ENCODE measurements around the gene GIPC2.

Gene GIPC2

GRCh38 chr1:78093560-78093959, 47.8 kb downstream of the GIPC2 start:
- POLR2A ChIA-PET (ENCODE audit: low non-redundant PET), result no interaction called here
- TF ChIP-seq CTCF (conservative IDR thresholded peaks at IDR 0.05; ENCODE audit: low read depth), result no peak
- no peak for DNase-seq (ENCODE audit: low spot score)
- H3K27ac ChIP-seq, result no peak overlapping the region
- CTCF ChIA-PET, result no interaction called here

- no peak overlapping the region for H3K27ac ChIP-seq
Observed at GRCh38 chr1:78094639-78095038, 48.9 kb downstream of the GIPC2 start.

DNA sequence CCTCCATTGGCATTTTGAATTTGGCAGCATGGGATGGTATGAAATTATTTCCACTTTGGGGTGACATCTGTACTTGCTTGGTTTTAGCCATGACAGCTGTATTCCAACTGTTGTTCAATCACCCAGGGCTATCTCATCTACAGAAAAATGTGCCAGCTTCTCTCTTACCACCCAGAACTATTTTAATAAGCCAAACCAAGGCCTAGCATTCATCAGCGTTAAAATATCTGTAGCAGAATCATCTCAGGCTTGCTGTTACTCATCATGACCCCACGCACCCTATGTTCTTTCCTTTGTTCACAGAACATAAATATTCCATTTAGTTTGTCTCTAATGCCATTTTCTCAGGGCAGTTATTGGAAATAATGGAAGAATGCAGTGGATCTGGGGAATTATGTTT, 49.8 kb downstream of the GIPC2 start:
- peak; percentile 65 for DNase-seq (ENCODE audit: low spot score)
- no peak for TF ChIP-seq CTCF (conservative IDR thresholded peaks at IDR 0.05; ENCODE audit: low read depth)
- no peak overlapping the region for H3K27ac ChIP-seq
- CTCF ChIA-PET, result interaction anchor here (0.5 kb wide), 1 partner anchor 294 kb away, joined by 7 read pairs; no protein-coding TSS in a partner anchor
- POLR2A ChIA-PET (ENCODE audit: low non-redundant PET), result no interaction called here

More at GRCh38 chr1:78094639-78095038, 48.9 kb downstream of the GIPC2 start:
- ChIA-PET POLR2A (ENCODE audit: low non-redundant PET) (no interaction called here), CTCF (interaction anchor here (0.6 kb wide), 1 partner anchor 32 kb away, joined by 9 read pairs; no protein-coding TSS in a partner anchor)
- no peak for DNase-seq (ENCODE audit: low spot score)
- no peak for TF ChIP-seq CTCF (conservative IDR thresholded peaks at IDR 0.05; ENCODE audit: low read depth)

DNA sequence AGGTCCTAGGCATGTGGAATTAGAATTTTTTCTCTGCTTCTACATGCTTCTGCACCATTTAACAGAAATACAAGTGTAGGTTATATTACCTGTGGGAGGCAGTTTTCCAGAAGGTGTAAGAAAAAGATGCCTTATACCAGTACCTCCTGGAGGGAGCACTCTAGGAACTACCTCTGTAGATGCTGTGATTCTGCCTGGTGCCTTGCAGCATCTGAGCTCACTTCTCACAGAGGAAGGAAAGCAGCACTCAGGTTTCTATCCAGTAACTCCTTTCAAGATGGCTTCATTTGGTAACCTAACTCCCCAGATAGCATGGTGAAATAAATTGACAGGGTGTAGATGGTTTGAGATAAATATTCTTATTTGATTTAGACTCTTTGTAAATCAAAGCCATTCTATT, 50.3 kb downstream of the GIPC2 start:
- no peak for TF ChIP-seq CTCF (conservative IDR thresholded peaks at IDR 0.05; ENCODE audit: low read depth)
- no peak for DNase-seq (ENCODE audit: low spot score)
- CTCF ChIA-PET, result no interaction called here
- POLR2A ChIA-PET (ENCODE audit: low non-redundant PET), result no interaction called here
- no peak overlapping the region for H3K27ac ChIP-seq

DNA sequence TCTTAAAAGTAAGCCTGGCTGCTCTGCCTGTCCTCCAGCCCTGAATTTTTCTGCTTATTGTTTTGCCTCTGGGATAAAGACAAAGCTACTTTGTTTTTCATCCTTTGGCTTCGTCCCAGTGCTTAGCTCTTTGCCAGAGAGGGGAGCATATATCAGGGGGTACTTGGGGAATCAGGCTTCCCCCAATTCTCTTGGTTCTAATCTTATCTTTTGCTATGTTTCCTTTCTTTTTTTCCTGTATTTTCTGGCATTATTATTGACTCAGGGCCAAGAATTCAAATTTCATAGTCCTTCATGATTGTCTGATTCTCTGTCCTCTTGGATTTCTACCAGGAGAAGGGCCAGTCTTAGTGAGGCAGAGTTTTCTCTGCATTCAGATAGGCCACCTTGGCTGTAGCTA, 51.2 kb downstream of the GIPC2 start:
- no peak for DNase-seq (ENCODE audit: low spot score)
- ChIA-PET CTCF (interaction anchor here (0.6 kb wide), 1 partner anchor 18 kb away, joined by 3 read pairs; no protein-coding TSS in a partner anchor), POLR2A (ENCODE audit: low non-redundant PET) (no interaction called here)
- H3K27ac ChIP-seq, result no peak overlapping the region
- TF ChIP-seq CTCF (conservative IDR thresholded peaks at IDR 0.05; ENCODE audit: low read depth), result no peak

GRCh38 chr1:78101051-78101450, 55.3 kb downstream of the GIPC2 start:
- H3K27ac ChIP-seq, result no peak overlapping the region; the same call in 1 of the 2 replicates
- TF ChIP-seq CTCF (conservative IDR thresholded peaks at IDR 0.05; ENCODE audit: low read depth), result no peak
- ChIA-PET POLR2A (ENCODE audit: low non-redundant PET) (no interaction called here), CTCF (interaction anchor here (1.1 kb wide), 1 partner anchor 14 kb away, joined by 4 read pairs; no protein-coding TSS in a partner anchor)
- DNase-seq (ENCODE audit: low spot score), result no peak

DNA sequence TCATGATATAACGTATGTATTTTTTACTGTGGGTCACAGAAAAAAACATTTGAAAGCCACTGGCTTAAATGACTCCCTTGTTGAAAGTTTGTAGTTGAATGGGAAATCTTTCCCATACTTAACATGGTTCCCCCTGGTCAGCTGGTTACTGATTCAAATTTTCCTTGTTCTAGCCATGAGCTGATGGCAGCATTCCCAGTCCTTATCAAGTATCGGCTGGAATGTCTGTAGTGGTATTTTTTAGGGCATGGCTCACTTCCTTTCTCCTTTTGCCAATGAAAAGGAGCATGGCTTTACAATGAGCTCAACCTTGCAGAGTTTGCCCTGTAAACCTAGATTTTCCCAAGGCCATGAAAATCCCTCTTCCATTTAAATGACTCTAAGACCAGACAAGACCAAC, 55.7 kb downstream of the GIPC2 start:
- ChIA-PET POLR2A (ENCODE audit: low non-redundant PET) (no interaction called here), CTCF (no interaction called here)
- DNase-seq (ENCODE audit: low spot score), result peak; percentile 82
- no peak overlapping the region for H3K27ac ChIP-seq
- no peak for TF ChIP-seq CTCF (conservative IDR thresholded peaks at IDR 0.05; ENCODE audit: low read depth)
